GDM1 (cell line): ENCODE results near the gene C3orf20.
"Not testable (repeated sequence)": the region's sequence is repeated elsewhere in the genome, so short reads cannot be mapped to it uniquely, and the experiment has no call there.

ENCODE experiments used
- DNase-seq: peaks from one replicate; lab custom pipeline; 2025; lab: John Stamatoyannopoulos, UW

C3orf20 gene

GRCh38 chr3:14798231-14798630, 123.3 kb downstream of the C3orf20 start:
- no peak for DNase-seq

GRCh38 chr3:14799146-14799545, 124.2 kb downstream of the C3orf20 start:
- no peak for DNase-seq

GRCh38 chr3:14801031-14801430, 126.1 kb downstream of the C3orf20 start:
- DNase-seq, result no peak

- no peak for DNase-seq
These were observed 126.9 kb downstream of the C3orf20 start for GRCh38 chr3:14801668-14802380.

- no peak for DNase-seq
These were observed 127.4 kb downstream of the C3orf20 start for GRCh38 chr3:14802381-14802731.

GRCh38 chr3:14803101-14803980, 128.4 kb downstream of the C3orf20 start:
- peak; percentile 11 for DNase-seq

GRCh38 chr3:14803981-14804834, 129.3 kb downstream of the C3orf20 start:
- DNase-seq, result peak; percentile 62

GRCh38 chr3:14804835-14805780, 130.2 kb downstream of the C3orf20 start:
- no peak for DNase-seq

- DNase-seq, result no peak
These were observed 131.1 kb downstream of the C3orf20 start for GRCh38 chr3:14805961-14806537.

- DNase-seq, result peak; percentile 65
These were observed 131.8 kb downstream of the C3orf20 start for GRCh38 chr3:14806641-14807263.

GRCh38 chr3:14808025-14808424, 133.1 kb downstream of the C3orf20 start:
- no peak for DNase-seq

- no peak for DNase-seq
These were observed 133.7 kb downstream of the C3orf20 start for GRCh38 chr3:14808502-14809266.

GRCh38 chr3:14809611-14810010, 134.7 kb downstream of the C3orf20 start:
- DNase-seq, result not testable (repeated sequence)

GRCh38 chr3:14810070-14810791, 135.3 kb downstream of the C3orf20 start:
- peak; percentile 46 for DNase-seq

GRCh38 chr3:14810801-14811661, 136.1 kb downstream of the C3orf20 start:
- DNase-seq, result no peak

- no peak for DNase-seq
These were observed 136.7 kb downstream of the C3orf20 start for GRCh38 chr3:14811684-14812083.

GRCh38 chr3:14812196-14812790, 137.4 kb downstream of the C3orf20 start:
- DNase-seq, result peak; percentile 56
